RWPE1 (cell line): Measurements from ENCODE around the gene ENO4.

ENCODE experiments used
- CTCF ChIA-PET: fragments of 350-600 bp; sonication (Branson Sonifier 250); formaldehyde crosslinking; extraction: SDS; loops from one replicate; lab custom pipeline; 2021; lab: Yijun Ruan, JAX
- POLR2A ChIA-PET: fragments of 400-600 bp; formaldehyde crosslinking; extraction: SDS; loops from one replicate; lab custom pipeline; 2020; ENCODE audit warnings: antibody characterized with exemption; ENCODE audit not compliant: low non-redundant PET; lab: Yijun Ruan, JAX
- DNase-seq: peaks from one replicate; pipeline ENCODE4 v3.0.0; 2012; ENCODE audit warnings: low spot score
- H3K27ac ChIP-seq: fragments of 450-650 bp; 2 replicates; pipeline ENCODE4 v1.5.1; 2017
- CTCF ChIP-seq: fragments of 450-650 bp; conservative IDR thresholded peaks from 2 replicates; pipeline ENCODE4 v1.5.1; 2017; ENCODE audit warnings: low read depth, mild to moderate bottlenecking

ENO4 gene

GRCh38 chr10:116879817-116880216, 30.5 kb downstream of the ENO4 start:
- CTCF ChIA-PET = no interaction called here
- no peak for DNase-seq
- POLR2A ChIA-PET = no interaction called here
- no peak overlapping the region for H3K27ac ChIP-seq
- no peak for TF ChIP-seq CTCF

- H3K27ac ChIP-seq = no peak overlapping the region
- ChIA-PET CTCF (interaction anchor here (0.6 kb wide), 1 partner anchor 199 kb away, joined by 3 read pairs; no protein-coding TSS in a partner anchor), POLR2A (no interaction called here)
- no peak for DNase-seq
- TF ChIP-seq CTCF = no peak
These were observed 31.6 kb downstream of the ENO4 start for GRCh38 chr10:116880716-116881482.

- ChIA-PET POLR2A (no interaction called here), CTCF (no interaction called here)
- DNase-seq = no peak
- no peak for TF ChIP-seq CTCF
- no peak overlapping the region for H3K27ac ChIP-seq
These were observed 33.3 kb downstream of the ENO4 start for GRCh38 chr10:116882639-116883038.

- CTCF ChIA-PET = no interaction called here
- POLR2A ChIA-PET = no interaction called here
- no peak for TF ChIP-seq CTCF
- no peak overlapping the region for H3K27ac ChIP-seq
- no peak for DNase-seq
These were observed 37.5 kb downstream of the ENO4 start for GRCh38 chr10:116886772-116887171.

- CTCF ChIA-PET = interaction anchor here (1.1 kb wide), 1 partner anchor 92 kb away, joined by 3 read pairs; no protein-coding TSS in a partner anchor
- peak overlapping the region; percentile 79 for H3K27ac ChIP-seq
- TF ChIP-seq CTCF = no peak
- POLR2A ChIA-PET = no interaction called here
- peak; percentile 92 for DNase-seq
These were observed 39.2 kb downstream of the ENO4 start for GRCh38 chr10:116888380-116889055.

- peak overlapping the region; percentile 79; the same call in 1 of the 2 replicates for H3K27ac ChIP-seq
- DNase-seq = no peak
- CTCF ChIA-PET = interaction anchor here (1.1 kb wide), 1 partner anchor 93 kb away, joined by 3 read pairs; no protein-coding TSS in a partner anchor
- POLR2A ChIA-PET = no interaction called here
- TF ChIP-seq CTCF = no peak
These were observed 39.8 kb downstream of the ENO4 start for GRCh38 chr10:116889066-116889465.
